Measurements from ENCODE around the gene GAS5.
"Not testable (repeated sequence)": the region's sequence is repeated elsewhere in the genome, so short reads cannot be mapped to it uniquely, and the experiment has no call there.

GAS5 gene

DNA sequence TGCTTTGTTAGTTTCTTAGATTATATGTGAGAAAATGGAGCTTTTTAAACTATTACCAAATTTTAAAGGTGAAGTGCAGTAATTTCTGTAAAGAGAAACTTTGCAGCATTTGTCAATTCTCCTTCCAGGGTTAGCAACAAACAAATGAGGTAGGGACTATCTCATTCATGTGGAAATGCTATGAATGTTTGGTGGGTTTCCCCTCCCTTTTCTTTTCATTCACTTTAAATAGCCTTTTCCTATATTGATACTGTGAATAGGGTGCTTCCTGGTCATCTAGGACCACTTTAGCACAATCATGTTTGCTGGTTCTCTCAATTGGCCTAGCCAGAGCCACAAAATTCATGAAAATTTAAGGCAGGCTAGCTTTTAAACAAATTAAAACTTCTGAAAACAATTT is 21.0 kb upstream of the GAS5 start:
- TF ChIP-seq, protein P1, sequence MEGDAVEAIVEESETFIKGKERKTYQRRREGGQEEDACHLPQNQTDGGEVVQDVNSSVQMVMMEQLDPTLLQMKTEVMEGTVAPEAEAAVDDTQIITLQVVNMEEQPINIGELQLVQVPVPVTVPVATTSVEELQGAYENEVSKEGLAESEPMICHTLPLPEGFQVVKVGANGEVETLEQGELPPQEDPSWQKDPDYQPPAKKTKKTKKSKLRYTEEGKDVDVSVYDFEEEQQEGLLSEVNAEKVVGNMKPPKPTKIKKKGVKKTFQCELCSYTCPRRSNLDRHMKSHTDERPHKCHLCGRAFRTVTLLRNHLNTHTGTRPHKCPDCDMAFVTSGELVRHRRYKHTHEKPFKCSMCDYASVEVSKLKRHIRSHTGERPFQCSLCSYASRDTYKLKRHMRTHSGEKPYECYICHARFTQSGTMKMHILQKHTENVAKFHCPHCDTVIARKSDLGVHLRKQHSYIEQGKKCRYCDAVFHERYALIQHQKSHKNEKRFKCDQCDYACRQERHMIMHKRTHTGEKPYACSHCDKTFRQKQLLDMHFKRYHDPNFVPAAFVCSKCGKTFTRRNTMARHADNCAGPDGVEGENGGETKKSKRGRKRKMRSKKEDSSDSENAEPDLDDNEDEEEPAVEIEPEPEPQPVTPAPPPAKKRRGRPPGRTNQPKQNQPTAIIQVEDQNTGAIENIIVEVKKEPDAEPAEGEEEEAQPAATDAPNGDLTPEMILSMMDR (IDR thresholded peaks at IDR 0.05; ENCODE audit: borderline replicate concordance, control extremely low read depth, extremely low read depth, insufficient read depth, missing control alignments), result no peak
- in situ Hi-C loops (cut with MboI; ENCODE audit: low sequenced_read_pairs, unreplicated experiment), result no loop called here
- DNase-seq (ENCODE audit: low spot score), result no peak

DNA sequence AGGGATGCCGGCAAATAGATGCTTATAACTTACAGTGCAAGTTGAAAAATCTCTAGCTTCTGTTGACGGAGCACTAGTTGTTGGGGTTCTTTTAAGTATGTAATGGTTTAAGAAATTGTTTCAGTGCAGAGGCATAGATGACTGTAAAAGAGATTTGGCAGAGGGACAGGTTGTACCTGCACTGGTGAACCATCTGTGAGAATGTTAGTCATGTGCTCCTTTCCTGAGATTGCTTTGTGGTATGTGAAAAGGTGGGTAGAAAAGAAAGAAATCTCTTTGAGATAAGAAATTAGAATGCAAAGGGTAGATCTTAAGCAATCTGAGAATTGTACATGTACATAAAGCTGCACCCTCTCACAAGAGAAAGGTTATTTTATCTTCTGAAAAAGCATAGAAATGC is 19.8 kb upstream of the GAS5 start:
- no peak for DNase-seq (ENCODE audit: low spot score)
- in situ Hi-C loops (cut with MboI; ENCODE audit: low sequenced_read_pairs, unreplicated experiment), result no loop called here
- TF ChIP-seq, protein P1 (IDR thresholded peaks at IDR 0.05; ENCODE audit: borderline replicate concordance, control extremely low read depth, extremely low read depth, insufficient read depth, missing control alignments), result no peak

DNA sequence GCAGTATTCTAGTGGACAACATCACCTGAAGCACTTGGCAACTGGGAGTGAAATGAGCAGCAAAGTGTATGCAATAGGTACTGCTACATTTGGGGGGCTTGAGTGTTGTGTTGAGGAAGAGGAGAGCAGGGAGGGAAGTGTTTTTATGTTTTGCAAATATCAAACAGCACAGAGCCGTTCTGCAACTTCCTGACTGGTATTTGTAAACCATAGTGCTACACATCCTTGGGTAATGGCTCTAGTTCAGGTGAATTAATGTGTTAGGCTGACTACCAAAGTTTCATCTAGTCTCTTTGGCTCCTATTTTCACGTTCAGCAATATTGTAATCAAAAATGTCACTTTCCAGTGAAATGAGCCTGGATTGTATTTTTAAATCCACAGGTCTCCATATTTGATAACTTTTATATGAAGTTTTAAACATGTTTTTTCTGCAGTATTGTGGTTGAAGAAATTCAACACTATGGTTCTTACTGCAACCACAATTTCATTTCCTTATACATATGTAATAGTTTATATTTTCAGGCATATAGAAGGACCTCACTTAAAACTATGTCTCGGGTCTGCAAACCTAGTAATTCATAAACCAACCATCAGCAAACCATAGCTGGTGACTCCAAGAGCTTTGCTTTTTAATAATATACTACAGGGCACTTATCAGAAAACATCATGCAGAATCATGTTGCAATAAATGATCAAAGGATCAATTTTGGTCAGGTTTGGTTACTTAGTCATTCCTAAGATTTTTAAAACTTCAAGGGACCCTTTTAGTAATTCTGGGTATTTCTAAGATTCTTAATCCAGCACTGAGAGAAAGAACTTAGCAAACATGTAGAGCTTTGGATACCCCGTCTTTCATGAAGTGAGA is 19.2 kb upstream of the GAS5 start:
- in situ Hi-C loops (cut with MboI; ENCODE audit: low sequenced_read_pairs, unreplicated experiment), result no loop called here
- no peak for DNase-seq (ENCODE audit: low spot score)

DNA sequence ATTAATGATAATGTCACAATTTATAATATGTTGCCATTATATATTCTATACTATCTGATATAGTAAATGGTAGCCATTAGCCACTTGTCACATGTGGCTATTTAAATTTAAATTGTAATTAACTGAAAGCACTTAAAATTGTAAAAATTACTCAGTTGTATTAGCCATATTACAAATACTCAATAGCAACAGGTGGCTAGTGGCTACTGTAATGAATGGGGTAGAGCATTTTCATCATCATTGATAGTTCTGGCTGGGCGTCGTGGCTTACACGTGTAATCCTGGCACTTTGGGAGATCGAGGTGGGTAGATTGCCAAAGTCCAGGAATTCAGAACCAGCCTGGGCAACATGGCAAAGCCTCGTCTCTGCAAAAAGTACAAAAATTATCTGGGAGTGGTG is 16.9 kb upstream of the GAS5 start:
- in situ Hi-C loops (cut with MboI; ENCODE audit: low sequenced_read_pairs, unreplicated experiment), result no loop called here
- TF ChIP-seq, protein P1 (IDR thresholded peaks at IDR 0.05; ENCODE audit: borderline replicate concordance, control extremely low read depth, extremely low read depth, insufficient read depth, missing control alignments), result no peak
- no peak for DNase-seq (ENCODE audit: low spot score)

More for the DNA sequence above, 19.2 kb upstream of the GAS5 start:
- TF ChIP-seq, protein P1 (IDR thresholded peaks at IDR 0.05; ENCODE audit: borderline replicate concordance, control extremely low read depth, extremely low read depth, insufficient read depth, missing control alignments), result no peak

DNA sequence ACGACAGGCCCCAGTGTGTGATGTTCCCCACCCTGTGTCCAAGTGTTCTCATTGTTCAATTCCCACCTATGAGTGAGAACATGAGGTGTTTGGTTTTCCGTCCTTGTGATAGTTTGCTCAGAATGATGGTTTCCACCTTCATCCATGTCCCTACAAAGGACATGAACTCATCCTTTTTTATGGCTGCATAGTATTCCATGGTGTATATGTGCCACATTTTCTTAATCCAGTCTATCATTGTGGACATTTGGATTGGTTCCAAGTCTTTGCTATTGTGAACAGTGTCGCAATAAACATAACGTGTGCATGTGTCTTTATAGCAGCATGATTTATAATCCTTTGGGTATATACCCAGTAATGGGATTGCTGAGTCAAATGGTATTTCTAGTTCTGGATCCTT is 13.3 kb upstream of the GAS5 start:
- DNase-seq (ENCODE audit: low spot score); in situ Hi-C loops (cut with MboI; ENCODE audit: low sequenced_read_pairs, unreplicated experiment): not testable (repeated sequence)

DNA sequence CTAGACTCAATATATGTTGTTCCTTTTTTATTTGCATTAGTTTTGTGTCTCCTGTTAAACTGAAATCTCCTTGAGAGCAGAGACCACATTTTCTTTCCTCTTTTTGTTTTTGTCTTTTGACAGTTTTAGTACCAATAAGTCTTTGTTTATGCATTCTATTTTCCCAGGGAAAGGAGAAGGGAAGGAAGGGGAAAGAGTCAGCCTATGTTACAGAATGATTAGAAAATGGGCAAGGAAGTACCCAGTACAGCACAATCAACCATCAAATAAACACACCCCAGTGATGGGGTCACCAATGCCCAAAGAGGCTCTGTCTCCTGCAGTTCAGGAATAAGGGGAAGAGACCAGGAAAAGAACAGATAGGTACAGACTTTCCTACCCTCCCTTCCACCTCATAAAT is 10.5 kb upstream of the GAS5 start:
- DNase-seq (ENCODE audit: low spot score), result no peak
- TF ChIP-seq, protein P1 (IDR thresholded peaks at IDR 0.05; ENCODE audit: borderline replicate concordance, control extremely low read depth, extremely low read depth, insufficient read depth, missing control alignments), result no peak
- in situ Hi-C loops (cut with MboI; ENCODE audit: low sequenced_read_pairs, unreplicated experiment), result no loop called here

DNA sequence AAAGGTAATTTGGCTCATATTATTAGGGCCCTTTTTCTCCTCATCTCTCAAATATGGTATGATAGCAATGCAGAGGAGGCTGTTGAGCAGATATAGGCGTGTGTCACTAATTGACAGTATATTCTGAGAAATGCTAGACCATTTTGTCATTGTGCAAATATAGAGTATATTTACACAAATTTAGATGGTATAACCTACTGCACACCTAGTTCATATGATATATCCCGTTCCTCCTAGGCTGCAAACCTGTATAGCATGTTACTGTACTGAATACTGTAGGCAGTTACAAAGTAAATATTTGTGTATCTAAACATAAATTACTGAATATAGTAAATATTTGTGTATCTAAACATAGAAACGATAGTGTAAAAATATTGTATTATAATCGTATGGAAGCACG is 8.9 kb upstream of the GAS5 start:
- DNase-seq (ENCODE audit: low spot score), result no peak
- TF ChIP-seq, protein P1 (IDR thresholded peaks at IDR 0.05; ENCODE audit: borderline replicate concordance, control extremely low read depth, extremely low read depth, insufficient read depth, missing control alignments), result no peak
- in situ Hi-C loops (cut with MboI; ENCODE audit: low sequenced_read_pairs, unreplicated experiment), result no loop called here
